Upper lobe of right lung (tissue), 1 donor: ENCODE results near the gene PSMB5. TPM values are rescaled to one million over a fixed set of nuclear protein-coding genes. Genes with fewer than 3 reads are reported as not detected.

Source experiments
- ATAC-seq: fragments of 200-7000 bp; cut with Tn5 transposase; one replicate; pipeline ENCODE4 v1.9.1; 2020; ENCODE audit warnings: mild to moderate bottlenecking, moderate library complexity
- DNase-seq: peaks from one replicate; pipeline ENCODE4 v3.0.0-alpha.2; 2020
- H3K27ac ChIP-seq: fragments of 200-600 bp; one replicate; pipeline ENCODE4 v1.8.0; 2022
- H3K27me3 ChIP-seq: fragments of 200-600 bp; one replicate; pipeline ENCODE4 v1.8.0; 2022; ENCODE audit warnings: mild to moderate bottlenecking
- H3K36me3 ChIP-seq: fragments of 200-600 bp; one replicate; pipeline ENCODE4 v1.8.0; 2022
- H3K4me1 ChIP-seq: fragments of 200-600 bp; one replicate; pipeline ENCODE4 v1.8.0; 2022
- H3K4me3 ChIP-seq: fragments of 200-600 bp; one replicate; pipeline ENCODE4 v1.8.0; 2022; ENCODE audit warnings: mild to moderate bottlenecking
- H3K9me3 ChIP-seq: fragments of 200-600 bp; one replicate; pipeline ENCODE4 v1.8.0; 2022
- intact Hi-C: fragments of 100-400 bp; cut with DNase I; formaldehyde crosslinking; loops from one replicate; pipeline ENCODE4 v1.11.0; 2022
- total RNA-seq: library from RNA; stranded (reverse); fragmentation: NEBNext Ultra II Directional; extraction: Animal tissue kit (Norgen Biotek cat#: 25700); gene quantifications from one replicate; pipeline ENCODE4 v1.2.1, GENCODE V29; 2021
- TF ChIP-seq, protein P1 (sequence below): fragments of 200-600 bp; IDR thresholded peaks from one replicate; pipeline ENCODE4 v1.8.0; 2022; ENCODE audit warnings: antibody characterized with exemption
- donor health status: DM: no; HTN: yes; CAD: no; lungs with severe emphysema.

PSMB5 gene
- total RNA-seq, 1 donor from 2014 or later: 75.7 TPM

DNA sequence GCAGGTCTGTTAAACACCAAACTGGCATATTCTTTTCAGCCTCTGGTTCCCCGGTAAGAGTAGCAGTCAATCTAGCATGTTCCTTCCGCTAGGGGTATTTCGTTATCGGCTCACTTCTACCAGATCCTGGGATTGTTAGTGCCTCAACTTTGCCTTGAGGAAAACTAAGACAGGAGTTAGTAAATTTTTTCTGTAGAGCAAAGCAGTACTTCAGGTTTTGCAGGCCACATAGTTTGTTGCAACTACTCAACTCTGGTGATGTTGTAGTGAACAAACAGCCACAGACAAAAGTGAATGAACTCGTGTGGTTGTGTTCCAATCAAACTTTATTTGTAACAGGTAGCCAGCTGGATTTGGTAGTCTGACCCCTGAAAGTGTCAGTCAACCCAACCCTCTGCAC lies 28.9 kb upstream of the PSMB5 start:
- Histone ChIP-seq H3K4me1 (peaks cover 11% of the 10 kb centered on the region), H3K9me3 (no peaks in the 10 kb centered on the region), H3K27me3 (no peaks in the 10 kb centered on the region), H3K4me3 (no peak overlapping the region), H3K36me3 (peaks cover 100% of the 10 kb centered on the region), H3K27ac (no peak overlapping the region)
- intact Hi-C loops: no loop called here
- DNase-seq (no peak), ATAC-seq (no peak)
- TF ChIP-seq, protein P1, sequence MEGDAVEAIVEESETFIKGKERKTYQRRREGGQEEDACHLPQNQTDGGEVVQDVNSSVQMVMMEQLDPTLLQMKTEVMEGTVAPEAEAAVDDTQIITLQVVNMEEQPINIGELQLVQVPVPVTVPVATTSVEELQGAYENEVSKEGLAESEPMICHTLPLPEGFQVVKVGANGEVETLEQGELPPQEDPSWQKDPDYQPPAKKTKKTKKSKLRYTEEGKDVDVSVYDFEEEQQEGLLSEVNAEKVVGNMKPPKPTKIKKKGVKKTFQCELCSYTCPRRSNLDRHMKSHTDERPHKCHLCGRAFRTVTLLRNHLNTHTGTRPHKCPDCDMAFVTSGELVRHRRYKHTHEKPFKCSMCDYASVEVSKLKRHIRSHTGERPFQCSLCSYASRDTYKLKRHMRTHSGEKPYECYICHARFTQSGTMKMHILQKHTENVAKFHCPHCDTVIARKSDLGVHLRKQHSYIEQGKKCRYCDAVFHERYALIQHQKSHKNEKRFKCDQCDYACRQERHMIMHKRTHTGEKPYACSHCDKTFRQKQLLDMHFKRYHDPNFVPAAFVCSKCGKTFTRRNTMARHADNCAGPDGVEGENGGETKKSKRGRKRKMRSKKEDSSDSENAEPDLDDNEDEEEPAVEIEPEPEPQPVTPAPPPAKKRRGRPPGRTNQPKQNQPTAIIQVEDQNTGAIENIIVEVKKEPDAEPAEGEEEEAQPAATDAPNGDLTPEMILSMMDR: no peak

DNA sequence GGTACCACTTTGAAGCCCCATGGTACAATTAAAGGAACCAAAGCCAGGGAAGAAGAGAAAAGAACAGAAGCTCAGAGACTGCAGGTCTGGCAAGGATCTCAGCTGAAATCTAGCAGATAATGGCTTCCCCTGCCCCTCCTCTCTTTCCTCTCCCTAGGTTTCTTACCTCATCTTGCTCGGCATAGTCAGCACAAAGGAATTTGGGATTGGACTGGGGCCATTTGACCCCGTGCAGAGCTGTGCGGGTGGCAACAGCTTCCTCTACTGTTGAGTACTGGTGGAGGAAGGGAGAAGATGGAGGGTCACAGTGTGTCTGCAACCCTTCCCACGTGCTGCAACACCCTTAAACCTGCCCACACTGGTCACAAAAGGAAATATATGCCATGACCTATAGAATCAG lies 27.3 kb upstream of the PSMB5 start:
- TF ChIP-seq, protein P1: no peak
- no peak for DNase-seq
- Histone ChIP-seq H3K4me3 (no peak overlapping the region), H3K27me3 (no peaks in the 10 kb centered on the region), H3K4me1 (peaks cover 9% of the 10 kb centered on the region), H3K36me3 (peaks cover 86% of the 10 kb centered on the region), H3K27ac (peak overlapping the region; percentile 14), H3K9me3 (no peaks in the 10 kb centered on the region)
- peak; percentile 46 for ATAC-seq
- intact Hi-C loops: no loop called here

DNA sequence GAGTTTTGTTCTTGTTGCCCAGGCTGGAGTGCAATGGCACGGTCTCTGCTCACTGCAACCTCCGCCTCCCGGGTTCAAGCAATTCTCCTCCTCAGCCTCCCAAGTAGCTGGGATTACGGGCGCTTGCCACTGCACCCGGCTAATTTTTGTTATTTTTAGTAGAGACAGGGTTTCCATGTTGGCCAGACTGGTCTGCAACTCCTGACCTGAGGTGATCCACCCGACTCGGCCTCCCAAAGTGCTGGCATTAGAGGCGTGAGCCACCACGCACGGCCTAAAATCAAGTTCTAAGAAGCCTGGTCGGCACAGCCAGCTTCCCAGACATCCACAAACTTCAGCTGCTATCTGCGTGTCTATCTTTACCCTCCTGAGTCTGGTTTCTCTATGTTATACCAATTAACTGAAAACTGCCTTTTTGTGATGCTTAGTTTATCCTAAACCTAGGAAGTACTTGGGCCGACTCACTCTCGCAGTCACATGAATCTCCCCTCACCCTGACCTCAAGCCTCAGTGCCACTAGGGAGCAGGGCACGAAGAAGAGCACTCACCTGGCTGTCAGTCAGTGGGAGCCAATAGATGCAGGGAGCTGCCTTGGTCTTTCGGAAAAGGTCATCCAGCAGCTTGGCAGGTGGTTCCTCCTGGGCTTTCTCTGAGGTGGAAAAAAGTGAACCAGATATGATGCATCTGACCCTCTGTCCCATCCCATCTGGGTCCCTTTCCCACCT lies 26.0 kb upstream of the PSMB5 start:
- Histone ChIP-seq H3K4me1 (peaks cover 18% of the 10 kb centered on the region), H3K36me3 (peaks cover 73% of the 10 kb centered on the region), H3K4me3 (no peak overlapping the region), H3K27me3 (no peaks in the 10 kb centered on the region), H3K27ac (no peak overlapping the region), H3K9me3 (no peaks in the 10 kb centered on the region)
- ATAC-seq (no peak), DNase-seq (no peak)
- intact Hi-C loops: no loop called here
- TF ChIP-seq, protein P1: no peak

DNA sequence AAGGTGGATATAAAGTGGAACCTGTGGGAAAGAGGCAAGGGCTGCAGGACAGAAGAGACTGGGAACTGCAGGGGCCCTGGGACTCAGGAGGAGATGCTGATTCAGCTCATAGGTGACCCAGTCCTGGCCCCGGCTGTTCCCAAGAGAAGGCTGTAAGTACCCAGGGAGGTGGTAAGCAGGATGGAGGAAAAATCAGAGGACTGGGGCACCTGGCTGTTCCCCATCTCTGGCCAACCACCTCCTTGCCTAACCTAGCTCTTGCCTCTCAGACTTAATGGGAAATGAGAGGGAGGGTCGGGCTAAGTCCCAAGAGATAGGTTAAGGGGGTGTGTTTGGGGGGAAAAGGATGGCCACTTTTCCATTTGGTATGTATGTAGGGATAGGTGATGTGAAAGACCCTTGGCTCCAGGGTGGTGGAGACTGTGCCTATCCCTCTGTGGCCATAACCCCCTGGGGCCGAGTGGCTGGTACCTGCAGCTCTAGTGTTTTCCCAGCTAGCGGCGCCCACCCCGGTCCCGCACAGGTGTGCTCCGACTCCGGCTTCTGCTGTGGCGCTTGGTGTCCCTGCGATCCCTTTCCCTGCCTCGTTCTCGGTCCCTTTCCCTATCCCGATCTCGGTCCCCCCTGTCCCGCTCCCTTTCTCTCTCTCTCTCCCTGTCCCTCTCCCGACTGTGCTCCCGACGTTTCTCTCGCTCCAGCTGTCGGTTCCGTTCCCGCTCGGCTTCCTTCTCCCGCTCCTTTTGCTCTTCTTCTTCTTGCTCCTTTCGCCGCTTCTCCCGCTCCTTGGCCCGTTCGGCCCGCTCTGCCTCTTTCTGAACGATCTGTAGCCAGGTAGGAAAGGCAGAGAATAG lies 24.2 kb upstream of the PSMB5 start:
- no peak for DNase-seq
- Histone ChIP-seq H3K27ac (no peak overlapping the region), H3K27me3 (no peaks in the 10 kb centered on the region), H3K36me3 (peaks cover 55% of the 10 kb centered on the region), H3K4me3 (no peak overlapping the region), H3K9me3 (no peaks in the 10 kb centered on the region), H3K4me1 (peaks cover 18% of the 10 kb centered on the region)
- ATAC-seq: no peak
- intact Hi-C loops: loop anchor here (5.0 kb wide), 1 partner anchor 72 kb away; no protein-coding TSS in a partner anchor
- TF ChIP-seq, protein P1: no peak

DNA sequence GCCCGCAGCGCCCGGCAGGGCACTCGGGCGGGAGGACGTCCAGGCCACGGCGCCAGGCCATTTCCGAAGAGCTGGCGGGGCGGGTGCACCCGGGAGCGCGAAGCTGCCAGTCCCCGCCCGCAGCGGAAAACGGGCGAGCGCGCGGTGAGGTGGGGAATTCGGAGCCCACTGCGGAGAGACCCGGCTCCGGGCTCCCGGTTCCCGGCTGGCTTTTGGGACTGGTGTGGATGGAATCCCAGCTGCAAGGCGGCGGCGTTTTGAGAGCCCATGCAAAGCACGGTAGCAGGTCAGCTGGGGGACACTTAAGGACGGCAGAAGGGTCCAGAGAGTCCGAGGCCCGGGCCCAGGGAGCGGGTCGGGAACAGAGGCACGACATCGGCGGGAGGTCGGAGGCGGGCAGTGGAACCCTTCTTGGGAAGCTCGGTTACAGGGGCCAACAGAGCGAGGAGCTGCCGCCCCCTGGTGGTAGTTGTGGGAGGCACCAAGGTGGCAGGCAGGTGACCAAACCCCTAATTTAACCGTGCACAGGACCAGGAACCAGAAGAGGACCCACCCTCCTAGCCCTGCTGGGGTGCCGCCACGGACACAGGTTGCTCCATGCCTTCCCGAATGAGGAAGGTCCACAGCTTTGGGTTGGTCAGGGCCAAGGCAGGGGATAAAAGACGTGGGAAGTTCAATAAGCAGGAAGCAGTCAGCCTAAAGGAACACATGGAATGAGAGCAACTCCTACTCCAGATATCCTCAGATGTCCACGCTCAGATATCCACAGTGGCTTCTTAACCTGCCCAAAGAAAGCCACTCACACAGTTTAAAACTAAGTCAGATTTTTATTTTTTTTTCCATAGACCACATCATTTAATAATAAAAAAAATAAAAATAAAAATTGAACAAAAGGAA lies 23.3 kb upstream of the PSMB5 start:
- intact Hi-C loops: loop anchor here (5.0 kb wide), 1 partner anchor 71 kb away; no protein-coding TSS in a partner anchor
- ATAC-seq: peak; percentile 86
- TF ChIP-seq, protein P1: peak; percentile 94
- peaks cover 18% of the 10 kb centered on the region for H3K4me1 ChIP-seq
- no peaks in the 10 kb centered on the region for H3K27me3 ChIP-seq
- peaks cover 46% of the 10 kb centered on the region for H3K36me3 ChIP-seq
- peak overlapping the region; percentile 51 for H3K27ac ChIP-seq
- H3K9me3 ChIP-seq: no peaks in the 10 kb centered on the region
- peak overlapping the region; percentile 69 for H3K4me3 ChIP-seq
- DNase-seq: peak; percentile 93
